IMR-90 (cell line): ENCODE results near the gene SNX30. TPM values are rescaled to one million over a fixed set of nuclear protein-coding genes. Genes with fewer than 3 reads are reported as not detected.

Source experiments
- ATAC-seq: fragments of 200-7000 bp; cut with Tn5 transposase; 2 replicates; pipeline ENCODE4 v1.9.1; 2020; ENCODE audit warnings: low read depth, mild to moderate bottlenecking, moderate library complexity
- BruUV-seq: library from RNA; stranded (reverse); fragments of 400-500 nt; replicated peaks from 2 replicates; lab custom pipeline; 2021; lab: Mats Ljungman, UMichigan
- CTCF ChIA-PET: fragments of 300-600 bp; formaldehyde crosslinking; extraction: SDS; loops from one replicate; lab custom pipeline; 2021; ENCODE audit warnings: antibody characterized with exemption; lab: Yijun Ruan, JAX
- POLR2A ChIA-PET: fragments of 300-600 bp; sonication (Branson Sonifier 250); formaldehyde crosslinking; loops from one replicate; lab custom pipeline; 2022; ENCODE audit warnings: antibody characterized with exemption; ENCODE audit not compliant: unreplicated experiment; lab: Charles Lee
- DNase-seq: peaks from one replicate; pipeline ENCODE4 v3.0.0; 2013
- H2AFZ ChIP-seq: replicated peaks from 2 replicates; pipeline ENCODE3; 2013; ENCODE audit warnings: low read length, mild to moderate bottlenecking; ENCODE audit not compliant: poor library complexity
- H2AK5ac ChIP-seq: 2 replicates; pipeline ENCODE4 v1.6.1; 2013; ENCODE audit warnings: low read depth, low read length, inconsistent platforms
- H2AK9ac ChIP-seq: replicated peaks from 2 replicates; pipeline ENCODE3; 2013; ENCODE audit warnings: mild to moderate bottlenecking, low read depth, low read length, moderate library complexity; ENCODE audit not compliant: poor library complexity
- H2BK120ac ChIP-seq: 2 replicates; pipeline ENCODE4 v1.6.1; 2013; ENCODE audit warnings: low read depth, low read length, inconsistent platforms
- H2BK15ac ChIP-seq: 3 replicates; pipeline ENCODE4 v1.6.1; 2013; ENCODE audit warnings: low read depth, low read length, inconsistent platforms
- H2BK20ac ChIP-seq: 2 replicates; pipeline ENCODE4 v1.6.1; 2013; ENCODE audit warnings: low read depth, mild to moderate bottlenecking, inconsistent platforms, low read length, moderate library complexity
- H2BK5ac ChIP-seq: 2 replicates; pipeline ENCODE4 v1.6.1; 2013; ENCODE audit warnings: mild to moderate bottlenecking, low read depth, low read length, inconsistent platforms; ENCODE audit not compliant: poor library complexity, severe bottlenecking
- H3K14ac ChIP-seq: replicated peaks from 2 replicates; pipeline ENCODE4 v1.6.1; 2013; ENCODE audit warnings: low read depth, low read length, inconsistent platforms
- H3K18ac ChIP-seq: 2 replicates; pipeline ENCODE4 v1.6.1; 2013; ENCODE audit warnings: low read depth, low read length, control low read depth
- H3K23ac ChIP-seq: 2 replicates; pipeline ENCODE4 v1.6.1; 2013; ENCODE audit warnings: low read depth, low read length, inconsistent platforms
- H3K27ac ChIP-seq: 2 replicates; pipeline ENCODE4 v1.5.1; 2013; ENCODE audit warnings: mild to moderate bottlenecking, control low read depth, low read length; ENCODE audit not compliant: insufficient read depth
- H3K27me3 ChIP-seq: 2 replicates; pipeline ENCODE4 v1.6.1; 2013; ENCODE audit warnings: low read length; ENCODE audit not compliant: control insufficient read depth, insufficient read depth
- H3K36me3 ChIP-seq: 2 replicates; pipeline ENCODE4 v1.6.1; 2013; ENCODE audit warnings: low read length, mixed read lengths; ENCODE audit not compliant: control insufficient read depth, insufficient read depth
- H3K4ac ChIP-seq: 2 replicates; pipeline ENCODE4 v1.6.1; 2013; ENCODE audit warnings: low read depth, low read length, inconsistent platforms
- H3K4me1 ChIP-seq: 2 replicates; pipeline ENCODE4 v1.6.1; 2013; ENCODE audit warnings: low read length, mixed read lengths; ENCODE audit not compliant: control insufficient read depth, insufficient read depth
- H3K4me2 ChIP-seq: 2 replicates; pipeline ENCODE4 v1.6.1; 2013; ENCODE audit warnings: low read depth, mild to moderate bottlenecking, control low read depth, low read length, moderate library complexity
- H3K4me3 ChIP-seq: 2 replicates; pipeline ENCODE4 v1.5.1; 2013; ENCODE audit warnings: low read depth, mild to moderate bottlenecking, control low read depth, low read length, moderate library complexity; ENCODE audit not compliant: insufficient read depth
- H3K56ac ChIP-seq: 2 replicates; pipeline ENCODE4 v1.6.1; 2013; ENCODE audit warnings: low read length, inconsistent platforms; ENCODE audit not compliant: insufficient read depth; ENCODE audit errors: extremely low read depth
- H3K79me1 ChIP-seq, 2 experiments: 2 replicates each; pipeline ENCODE4 v1.6.1; 2013; ENCODE audit warnings: low read length in 2 of 2, inconsistent platforms in 1 of 2, low read depth in 1 of 2
- H3K9ac ChIP-seq: 2 replicates; pipeline ENCODE4 v1.6.1; 2013; ENCODE audit warnings: low read depth, low read length, control low read depth
- H3K9me1 ChIP-seq: 2 replicates; pipeline ENCODE4 v1.6.1; 2013; ENCODE audit warnings: low read length, inconsistent platforms; ENCODE audit not compliant: insufficient read depth
- H3K9me3 ChIP-seq: 2 replicates; pipeline ENCODE4 v1.6.1; 2013; ENCODE audit warnings: low read length; ENCODE audit not compliant: control insufficient read depth, insufficient read depth
- H4K20me1 ChIP-seq: 2 replicates; pipeline ENCODE4 v1.6.1; 2013; ENCODE audit warnings: low read length, inconsistent platforms; ENCODE audit not compliant: insufficient read depth
- H4K5ac ChIP-seq: 2 replicates; pipeline ENCODE4 v1.6.1; 2013; ENCODE audit warnings: mild to moderate bottlenecking, low read depth, low read length, control low read depth
- H4K8ac ChIP-seq, 2 experiments: 2 replicates each; pipeline ENCODE4 v1.6.1; 2013; ENCODE audit warnings: low read depth in 2 of 2, low read length in 2 of 2, control low read depth in 1 of 2, inconsistent platforms in 1 of 2
- H4K91ac ChIP-seq: 2 replicates; pipeline ENCODE4 v1.6.1; 2013; ENCODE audit warnings: low read depth, low read length, inconsistent platforms; ENCODE audit not compliant: insufficient read depth
- BHLHE40 ChIP-seq: fragments of 150-350 bp; IDR thresholded peaks from 2 replicates; pipeline ENCODE4 v1.6.1; 2016; ENCODE audit warnings: mild to moderate bottlenecking, low read depth, low read length
- FOS ChIP-seq: fragments of 150-350 bp; IDR thresholded peaks from 2 replicates; pipeline ENCODE4 v1.6.1; 2016; ENCODE audit warnings: low read depth, low read length
- MAZ ChIP-seq: IDR thresholded peaks from 2 replicates; pipeline ENCODE4 v1.6.1; 2012; ENCODE audit warnings: low read depth, mild to moderate bottlenecking, low read length, improper control_type of control experiment, moderate library complexity, borderline replicate concordance
- MXI1 ChIP-seq: IDR thresholded peaks from 2 replicates; pipeline ENCODE4 v1.6.1; 2012; ENCODE audit warnings: low read depth, mild to moderate bottlenecking, low read length, moderate library complexity, borderline replicate concordance
- NFE2L2 ChIP-seq: fragments of 150-350 bp; IDR thresholded peaks from 2 replicates; pipeline ENCODE4 v1.6.1; 2016; ENCODE audit warnings: low read depth, mild to moderate bottlenecking, low read length
- SMC3 ChIP-seq: fragments of 150-350 bp; IDR thresholded peaks from 2 replicates; pipeline ENCODE4 v1.6.1; 2016; ENCODE audit warnings: low read depth, mild to moderate bottlenecking, antibody characterized with exemption, low read length, moderate library complexity
- WGBS, 2 experiments: methylation state at CpG; one replicate each; pipeline versions ENCODE4 v1.1.5 to v1.1.7; 2013; ENCODE audit warnings: missing lambda C conversion rate in 2 of 2; ENCODE audit not compliant: insufficient read length in 1 of 2; ENCODE audit errors: extremely low coverage in 2 of 2; 5-methylcytosine and 5-hydroxymethylcytosine counted together
- dilution Hi-C: fragments of 300-500 bp; cut with HindIII; formaldehyde crosslinking; loops from one replicate; pipeline ENCODE4 v1.14.3; 2018; ENCODE audit warnings: low sequenced_read_pairs; ENCODE audit not compliant: unreplicated experiment
- in situ Hi-C: fragments of 300-500 bp; cut with MboI; formaldehyde crosslinking; loops from 3 replicates; pipeline ENCODE4 v1.14.3; 2019; ENCODE audit warnings: low sequenced_read_pairs, inconsistent platforms, mixed read lengths
- intact Hi-C: fragments of 100-400 bp; cut with micrococcal nuclease; formaldehyde crosslinking; loops from 2 replicates; pipeline ENCODE4 v1.10.0; 2022
- polyA plus RNA-seq, 3 experiments: library from polyadenylated mRNA; depleted of rRNA; stranded (reverse); fragments of >200 nt; gene quantifications; 2 replicates each; pipeline ENCODE4 v1.2.3, GENCODE V29; 2012; ENCODE audit warnings: low replicate concordance in 1 of 3
- total RNA-seq: library from RNA; depleted of rRNA; stranded (reverse); fragments of >200 nt; gene quantifications from 2 replicates; pipeline ENCODE4 v1.2.3, GENCODE V29; 2012
- TF ChIP-seq, protein P1 (sequence below): fragments of 150-350 bp; IDR thresholded peaks from 2 replicates; pipeline ENCODE4 v1.6.1; 2016; ENCODE audit warnings: low read depth, mild to moderate bottlenecking, low read length, moderate library complexity, borderline replicate concordance

The SNX30 gene
- total and polyA plus RNA-seq, 2 of the 4 experiments (the other 2 are of a cell fraction) = 8.0 to 18.8 TPM

DNA sequence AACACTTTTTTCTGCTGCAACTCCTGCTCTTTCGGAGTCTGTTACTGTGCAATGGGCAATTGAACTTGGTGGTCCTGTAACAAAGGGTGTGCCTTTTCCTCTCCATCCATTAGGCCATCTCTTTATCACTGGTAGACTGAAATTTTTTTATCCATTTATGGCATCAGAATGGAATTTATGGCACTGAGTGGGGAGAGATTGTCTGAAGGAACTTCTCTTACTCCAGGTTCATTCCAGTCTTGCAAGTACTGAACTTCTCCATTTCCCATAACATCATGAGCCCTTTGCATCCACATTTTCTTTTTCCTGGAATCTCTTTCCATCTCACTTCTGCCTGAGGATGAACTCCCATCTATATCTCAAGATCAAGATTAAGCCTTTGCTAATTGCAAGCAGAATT, 130.1 kb downstream of the SNX30 start:
- Histone ChIP-seq H4K91ac (no peak overlapping the region), H3K9me3 (no peaks in the 10 kb centered on the region), H2BK120ac (no peak overlapping the region), H2BK15ac (no peak overlapping the region), H3K27me3 (no peaks in the 10 kb centered on the region), H3K18ac (no peak overlapping the region), H3K56ac (no peak overlapping the region), H3K79me1 (no peaks in the 10 kb centered on the region), H3K4ac (no peak overlapping the region), H2AK5ac (no peak overlapping the region), H3K23ac (no peak overlapping the region), H2BK20ac (no peak overlapping the region), H3K4me2 (no peak overlapping the region), H4K20me1 (no peaks in the 10 kb centered on the region), H3K4me3 (no peak overlapping the region), H2AK9ac (no peak overlapping the region), H2AFZ (no peak overlapping the region), H3K14ac (no peak overlapping the region), H3K9ac (no peak overlapping the region), H3K4me1 (peaks cover 5% of the 10 kb centered on the region), H2BK5ac (no peak overlapping the region), H3K9me1 (no peaks in the 10 kb centered on the region), H3K27ac (no peak overlapping the region), H4K8ac (no peak overlapping the region), H4K5ac (no peak overlapping the region), H3K36me3 (peaks cover 5% of the 10 kb centered on the region; the same call in 1 of the 2 replicates)
- no TSS peak for BruUV-seq
- TF ChIP-seq MXI1 (no peak), FOS (no peak), BHLHE40 (no peak), MAZ (no peak), NFE2L2 (no peak), SMC3 (no peak)
- TF ChIP-seq, protein P1, sequence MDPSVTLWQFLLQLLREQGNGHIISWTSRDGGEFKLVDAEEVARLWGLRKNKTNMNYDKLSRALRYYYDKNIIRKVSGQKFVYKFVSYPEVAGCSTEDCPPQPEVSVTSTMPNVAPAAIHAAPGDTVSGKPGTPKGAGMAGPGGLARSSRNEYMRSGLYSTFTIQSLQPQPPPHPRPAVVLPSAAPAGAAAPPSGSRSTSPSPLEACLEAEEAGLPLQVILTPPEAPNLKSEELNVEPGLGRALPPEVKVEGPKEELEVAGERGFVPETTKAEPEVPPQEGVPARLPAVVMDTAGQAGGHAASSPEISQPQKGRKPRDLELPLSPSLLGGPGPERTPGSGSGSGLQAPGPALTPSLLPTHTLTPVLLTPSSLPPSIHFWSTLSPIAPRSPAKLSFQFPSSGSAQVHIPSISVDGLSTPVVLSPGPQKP = no peak
- ATAC-seq (no peak), DNase-seq (no peak)
- in situ Hi-C loops = no loop called here
- ChIA-PET POLR2A (no interaction called here), CTCF (interaction anchor here (2.0 kb wide), 1 partner anchor 22 kb away, joined by 5 read pairs; no protein-coding TSS in a partner anchor)
- intact Hi-C loops = no loop called here
- no CpG with 5 or more reads among the region's 1 CpG for WGBS, 2 experiments
- dilution Hi-C loops = no loop called here
